Astrocyte of the hippocampus (primary cell): ENCODE measurements around the gene SEPTIN12.

Source experiments
- DNase-seq: peaks from one replicate; pipeline ENCODE4 v3.0.0; 2011; ENCODE audit warnings: low read depth, low spot score

Gene SEPTIN12

GRCh38 chr16:4729876-4730275 lies 58.3 kb downstream of the SEPTIN12 start:
- DNase-seq: no peak

GRCh38 chr16:4728676-4729075 lies 59.5 kb downstream of the SEPTIN12 start:
- DNase-seq: no peak
